Uterus (tissue), 2 donors: ENCODE results near the gene HCN4.

Experiments
- POLR2A ChIP-seq, 2 donors: fragments of 450-650 bp; IDR thresholded peaks; one replicate each; pipeline ENCODE4 v1.6.1; 2016; ENCODE audit warnings: antibody characterized with exemption in 2 of 2, mild to moderate bottlenecking in 1 of 2, moderate library complexity in 1 of 2
- TF ChIP-seq, protein P1 (sequence below), 4 experiments: fragments of 200-600 bp in 2 of 4; fragments of 450-650 bp in 2 of 4; sonication (generic) in 2 of 4; IDR thresholded peaks; one replicate each; pipeline ENCODE4 v1.5.1; 2016 to 2019; ENCODE audit warnings: antibody characterized with exemption in 4 of 4, mild to moderate bottlenecking in 2 of 4, moderate library complexity in 1 of 4

DNA sequence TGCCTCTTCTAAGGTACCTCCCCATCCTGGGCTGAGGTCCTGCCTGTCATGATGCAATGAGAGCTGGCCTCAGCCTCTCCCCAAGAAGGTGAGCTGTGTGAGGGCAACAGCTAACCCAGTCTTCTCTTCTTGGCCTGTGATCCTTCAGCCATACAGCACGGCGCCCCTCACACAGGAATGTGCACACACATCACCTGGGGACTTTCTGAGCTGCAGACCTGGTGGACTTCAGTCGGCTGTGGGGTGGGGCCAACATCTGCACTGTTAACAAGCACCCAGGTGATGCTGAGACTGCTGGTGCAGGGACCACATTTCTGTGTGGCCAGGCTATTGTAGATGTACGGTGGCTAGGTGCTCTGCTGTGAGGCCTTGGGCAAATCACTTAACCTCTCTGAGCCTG is 14.5 kb downstream of the HCN4 start:
- TF ChIP-seq, protein P1, sequence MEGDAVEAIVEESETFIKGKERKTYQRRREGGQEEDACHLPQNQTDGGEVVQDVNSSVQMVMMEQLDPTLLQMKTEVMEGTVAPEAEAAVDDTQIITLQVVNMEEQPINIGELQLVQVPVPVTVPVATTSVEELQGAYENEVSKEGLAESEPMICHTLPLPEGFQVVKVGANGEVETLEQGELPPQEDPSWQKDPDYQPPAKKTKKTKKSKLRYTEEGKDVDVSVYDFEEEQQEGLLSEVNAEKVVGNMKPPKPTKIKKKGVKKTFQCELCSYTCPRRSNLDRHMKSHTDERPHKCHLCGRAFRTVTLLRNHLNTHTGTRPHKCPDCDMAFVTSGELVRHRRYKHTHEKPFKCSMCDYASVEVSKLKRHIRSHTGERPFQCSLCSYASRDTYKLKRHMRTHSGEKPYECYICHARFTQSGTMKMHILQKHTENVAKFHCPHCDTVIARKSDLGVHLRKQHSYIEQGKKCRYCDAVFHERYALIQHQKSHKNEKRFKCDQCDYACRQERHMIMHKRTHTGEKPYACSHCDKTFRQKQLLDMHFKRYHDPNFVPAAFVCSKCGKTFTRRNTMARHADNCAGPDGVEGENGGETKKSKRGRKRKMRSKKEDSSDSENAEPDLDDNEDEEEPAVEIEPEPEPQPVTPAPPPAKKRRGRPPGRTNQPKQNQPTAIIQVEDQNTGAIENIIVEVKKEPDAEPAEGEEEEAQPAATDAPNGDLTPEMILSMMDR (IDR thresholded peaks at IDR 0.05) = no peak
- no peak for TF ChIP-seq POLR2A (IDR thresholded peaks at IDR 0.05)
